NCI-H345 (cell line): Measurements from ENCODE around the gene CSF1R.

Experiments used
- DNase-seq: peaks from one replicate; lab custom pipeline; 2025; lab: John Stamatoyannopoulos, UW

Gene CSF1R

DNA sequence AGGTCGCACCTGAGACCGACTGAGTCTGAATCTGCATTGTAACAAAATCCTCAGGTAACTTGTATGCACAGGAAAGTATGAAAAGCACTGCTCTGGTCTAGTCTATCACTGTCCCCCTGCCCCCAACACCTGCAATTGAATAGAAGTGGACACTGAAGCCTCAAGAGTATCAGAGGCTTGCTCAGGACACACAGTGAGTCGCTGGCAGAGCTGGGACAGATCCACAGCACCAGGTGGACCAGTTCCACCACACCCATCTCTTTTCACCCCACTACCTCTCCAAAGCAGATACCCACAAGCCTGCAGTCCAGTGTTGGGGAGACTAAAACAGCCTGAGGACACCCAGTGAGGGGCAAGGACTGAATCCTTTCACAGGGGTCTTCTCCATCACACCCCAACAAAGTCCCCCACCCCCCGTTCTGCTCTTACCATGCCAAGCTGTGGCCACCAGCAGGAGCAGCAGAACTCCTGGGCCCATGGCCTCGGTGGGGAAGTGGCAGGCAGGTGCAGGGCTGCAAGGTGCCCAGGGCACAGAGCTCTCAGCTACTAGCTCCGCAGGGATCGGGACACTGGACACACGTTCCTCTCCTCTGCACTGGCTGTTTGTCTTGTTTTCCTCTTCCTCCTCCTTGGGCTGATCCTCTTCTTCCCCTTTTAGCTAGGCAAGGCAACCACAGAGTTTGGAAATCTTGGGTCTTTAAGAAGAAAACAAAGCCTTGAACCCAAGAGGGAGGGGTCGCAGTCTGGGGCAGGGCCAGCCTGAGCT lies at the start of gene CSF1R:
Gene CSF1R (minus strand): TSS at position 605 of the 766 bp plus-strand sequence. CDS start 127 bp downstream, at position 478.
- DNase-seq, result no peak

DNA sequence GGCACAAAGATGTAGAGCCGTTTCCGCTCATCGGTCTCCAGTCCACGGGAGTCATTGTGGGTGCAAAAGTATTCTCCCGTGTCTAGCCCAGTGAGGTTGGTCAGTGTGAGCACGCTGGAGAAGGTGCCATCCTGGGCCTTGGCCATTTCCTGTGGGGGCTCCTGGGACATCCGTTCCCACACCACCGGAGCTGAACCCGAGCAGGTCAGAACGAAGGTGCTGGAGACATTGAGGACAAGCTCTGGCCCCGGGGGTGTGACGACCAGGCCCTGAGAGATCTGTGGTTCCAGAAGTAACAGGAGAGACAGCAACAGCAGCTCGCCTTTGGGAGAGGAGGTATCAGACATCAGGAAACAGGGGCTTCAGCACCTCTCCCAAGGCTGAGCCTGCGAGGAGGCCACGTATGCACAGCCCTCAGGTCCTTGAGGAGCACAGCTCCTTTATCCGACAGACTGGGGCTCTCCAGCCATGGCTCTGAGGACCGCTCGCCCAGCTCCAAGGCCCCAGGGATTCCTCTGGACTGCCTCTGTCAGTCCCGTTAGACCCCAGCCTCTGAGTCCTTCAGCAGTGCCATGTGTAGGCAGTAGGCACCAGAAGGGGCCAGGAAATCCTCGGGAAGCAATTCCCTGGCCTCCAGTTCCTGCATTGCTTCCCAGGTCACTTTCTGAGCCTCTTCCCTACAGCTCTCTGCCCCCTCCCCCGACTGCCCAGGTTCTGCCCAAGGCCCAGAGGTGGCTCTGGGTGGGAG lies 49.4 kb upstream of the CSF1R start:
- DNase-seq, result no peak

DNA sequence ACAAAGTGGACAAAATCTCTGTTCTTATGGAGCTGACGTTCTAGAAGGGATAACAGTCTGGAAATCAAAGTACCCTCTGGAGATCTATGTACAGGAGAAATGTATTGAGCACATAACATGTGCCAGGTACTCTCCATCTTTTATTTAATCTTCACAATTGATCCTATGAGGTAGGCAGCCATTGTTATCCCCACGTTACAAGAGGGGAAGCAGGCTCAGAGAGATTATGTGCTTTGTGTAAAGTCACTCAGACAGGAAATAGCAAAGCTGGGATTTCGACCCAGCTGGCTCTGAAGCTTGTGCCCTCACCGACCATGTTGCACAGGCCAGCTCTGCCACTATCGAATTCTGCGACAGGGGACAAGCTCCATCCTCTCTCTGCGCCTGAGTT lies 47.8 kb upstream of the CSF1R start:
- no peak for DNase-seq

DNA sequence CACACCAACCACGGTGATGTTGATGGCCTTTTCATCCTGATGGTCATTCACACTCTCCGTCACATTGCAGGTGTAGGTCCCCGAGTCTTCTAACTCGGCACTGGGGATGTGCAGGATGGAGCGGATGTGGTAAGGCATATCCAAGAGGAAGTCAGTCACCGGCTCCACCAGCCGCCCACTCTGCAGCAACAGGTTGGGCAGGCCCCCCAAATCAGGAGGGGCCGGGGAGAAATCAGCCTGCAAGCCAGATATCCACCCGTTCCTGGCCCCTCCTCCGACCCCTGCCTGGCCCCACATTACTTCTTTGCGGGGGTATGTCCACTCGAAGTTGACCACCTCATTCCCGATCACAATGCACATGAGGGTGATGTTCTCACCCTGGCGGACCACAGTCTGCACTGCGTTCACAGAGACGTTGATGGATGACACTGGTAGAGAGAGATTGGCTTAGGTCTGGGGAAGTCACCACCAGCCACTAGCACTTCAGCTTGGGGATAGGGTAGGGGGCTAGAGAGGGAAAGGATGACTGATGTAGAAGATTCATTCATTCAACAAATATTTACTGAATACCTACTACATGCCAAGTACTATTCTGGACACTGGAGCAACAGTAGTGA lies 47.3 kb upstream of the CSF1R start:
- no peak for DNase-seq

DNA sequence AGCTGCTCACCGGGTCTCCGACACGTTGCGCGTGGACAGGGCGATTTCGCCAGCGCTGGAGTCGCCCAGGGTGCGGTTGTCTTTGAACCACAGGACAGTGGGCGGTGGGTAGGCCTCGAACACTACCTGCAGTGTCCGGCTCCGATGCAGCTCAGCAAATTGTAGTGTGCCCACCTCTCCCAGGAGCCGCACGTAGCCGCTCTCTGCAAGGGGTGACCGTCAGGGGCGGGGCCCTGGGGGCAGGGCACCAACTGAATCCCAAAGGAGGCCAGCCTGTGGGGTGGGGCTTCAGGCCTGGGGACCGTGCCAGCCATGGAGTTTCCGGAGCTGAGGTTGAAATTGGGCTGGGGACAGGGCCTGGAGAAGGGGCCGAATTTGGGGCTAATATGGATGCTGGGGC lies 46.4 kb upstream of the CSF1R start:
- no peak for DNase-seq

DNA sequence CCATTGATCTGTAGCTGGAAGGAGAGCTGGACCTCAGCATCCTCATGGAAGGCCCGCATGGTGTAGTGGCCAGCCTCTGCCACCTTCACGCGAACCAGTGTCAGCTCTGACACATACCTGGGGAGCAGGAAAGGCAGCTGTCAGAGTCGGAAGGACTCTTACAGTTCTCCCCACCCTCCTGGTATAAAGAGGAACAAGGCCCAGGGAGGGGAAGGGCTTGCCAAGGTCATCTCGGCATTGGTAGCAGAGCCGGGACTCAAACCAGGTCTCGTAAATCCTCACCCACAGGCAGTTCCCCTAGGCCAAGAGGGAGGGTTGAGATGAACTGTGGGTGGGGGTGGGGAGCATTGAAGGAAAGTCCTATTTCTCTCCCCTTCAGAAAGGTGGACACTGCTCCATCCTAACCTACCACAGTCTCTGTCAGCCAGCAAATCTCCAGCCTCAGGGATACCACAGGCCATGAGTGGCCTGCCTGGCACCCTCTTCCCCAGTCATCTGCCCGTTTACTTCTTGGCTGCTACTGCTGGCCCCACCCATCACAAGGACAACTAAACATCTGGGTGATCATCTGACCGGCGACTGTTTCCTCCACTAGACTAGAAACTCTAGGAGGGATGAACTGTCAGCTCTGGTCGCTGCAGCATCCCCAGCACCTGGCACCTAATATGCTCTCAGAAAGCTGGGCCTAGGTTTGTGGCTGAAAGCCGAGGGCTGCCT lies 45.8 kb upstream of the CSF1R start:
- DNase-seq, result no peak

DNA sequence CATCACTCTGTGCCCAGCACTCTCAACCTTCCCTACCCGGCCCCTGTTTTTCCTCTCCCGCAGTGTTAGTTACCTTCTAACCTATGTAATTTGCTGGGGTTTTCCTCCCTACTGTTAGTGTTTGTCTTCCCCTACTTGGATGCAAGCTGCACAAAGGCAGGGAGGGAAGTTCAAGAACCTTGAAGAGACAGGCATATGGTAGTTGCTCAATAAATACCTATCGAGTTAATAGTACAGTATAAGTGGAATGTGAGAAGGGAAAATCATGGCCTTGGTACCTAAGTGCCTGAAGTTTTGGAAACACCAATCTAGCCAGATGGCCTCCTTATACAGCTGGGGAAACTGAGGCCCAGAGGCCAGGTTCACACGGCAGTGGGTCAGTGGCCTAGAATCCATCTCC lies 45.1 kb upstream of the CSF1R start:
- no peak for DNase-seq

DNA sequence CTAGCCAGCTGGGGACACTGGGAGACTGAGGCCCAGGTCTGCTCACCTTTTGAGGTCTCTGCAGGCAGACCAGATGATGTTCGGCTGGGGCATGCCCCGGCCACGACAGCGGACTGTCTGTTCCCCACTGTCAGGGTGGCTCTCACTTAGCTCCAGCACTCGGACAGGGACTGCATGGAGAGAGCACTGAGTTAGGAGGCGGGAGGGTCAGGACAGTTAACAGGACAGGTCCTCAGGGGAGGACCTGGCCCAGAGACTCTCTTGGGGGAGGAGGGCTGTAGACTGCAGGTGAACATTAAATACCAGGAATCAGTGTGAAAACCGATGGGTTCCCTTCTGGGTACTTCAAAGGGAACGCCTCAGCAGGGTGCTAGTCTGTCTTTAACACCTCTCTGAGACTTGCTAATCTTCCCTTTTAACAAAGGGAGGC lies 44.2 kb upstream of the CSF1R start:
- DNase-seq, result no peak

DNA sequence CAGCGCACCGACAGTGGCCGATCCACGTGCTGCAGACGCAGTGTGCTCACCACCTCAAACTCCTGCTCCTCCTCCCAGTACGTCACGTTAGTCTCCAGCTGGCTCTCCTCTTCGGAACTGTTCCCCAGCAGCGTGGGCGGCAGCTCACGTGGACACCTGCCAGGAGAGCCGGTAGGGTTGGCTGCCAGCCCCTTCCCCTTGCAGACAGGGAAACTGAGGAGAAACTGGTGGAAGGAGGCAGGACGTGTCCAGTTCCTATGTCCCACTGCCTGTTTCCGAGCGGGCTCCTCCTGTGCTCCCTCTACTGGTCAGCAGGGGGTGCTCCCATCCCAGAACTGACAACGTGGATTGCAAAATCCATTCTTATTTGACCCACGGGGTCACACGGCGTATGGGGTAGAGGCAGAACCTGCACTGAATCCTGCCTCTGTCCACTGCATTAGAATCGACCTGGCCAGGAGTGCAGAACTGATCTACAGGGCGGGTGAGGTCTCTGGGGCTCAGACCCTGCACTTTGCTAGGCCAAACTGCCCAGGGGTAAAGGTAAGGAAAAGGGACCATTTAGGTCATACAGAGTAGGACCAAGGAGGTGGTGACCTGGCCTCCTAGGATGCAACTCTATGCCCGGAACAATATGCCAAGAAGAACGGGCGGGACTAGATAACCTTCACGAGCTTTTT lies 43.6 kb upstream of the CSF1R start:
- DNase-seq, result peak; percentile 15

DNA sequence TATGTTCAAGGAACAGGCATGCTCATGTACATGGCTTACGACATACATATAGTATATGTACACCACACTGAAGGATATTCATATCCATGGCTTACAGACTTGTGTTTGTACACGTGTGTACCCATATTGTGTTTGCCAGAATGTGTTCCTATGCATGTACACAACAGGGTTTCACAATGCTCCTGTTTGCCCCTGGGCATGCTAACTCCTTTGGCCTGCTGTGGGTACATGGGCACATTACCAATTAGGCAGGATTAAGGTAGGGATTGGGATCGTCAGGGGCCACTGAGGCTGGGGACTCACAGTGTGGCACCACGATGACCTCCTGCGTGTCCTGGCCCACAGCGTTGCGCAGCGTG lies 43.1 kb upstream of the CSF1R start:
- no peak for DNase-seq

DNA sequence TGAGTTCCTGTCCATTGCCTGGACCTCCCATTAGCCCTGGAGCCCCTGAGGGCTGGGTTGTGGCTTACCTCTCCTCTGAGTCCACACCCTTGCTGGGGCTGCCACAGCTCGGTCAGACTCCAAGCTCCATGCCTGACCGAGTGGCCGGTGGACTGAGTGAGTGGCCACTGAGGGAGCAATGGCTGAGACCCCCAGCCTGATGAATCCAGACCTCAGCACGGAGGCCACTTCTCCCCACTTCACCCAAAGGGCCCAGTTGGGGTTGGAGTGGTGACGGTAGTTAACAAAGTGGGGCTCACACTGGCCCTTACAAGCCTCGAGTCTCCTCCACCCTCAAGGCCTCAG lies 40.5 kb upstream of the CSF1R start:
- no peak for DNase-seq

DNA sequence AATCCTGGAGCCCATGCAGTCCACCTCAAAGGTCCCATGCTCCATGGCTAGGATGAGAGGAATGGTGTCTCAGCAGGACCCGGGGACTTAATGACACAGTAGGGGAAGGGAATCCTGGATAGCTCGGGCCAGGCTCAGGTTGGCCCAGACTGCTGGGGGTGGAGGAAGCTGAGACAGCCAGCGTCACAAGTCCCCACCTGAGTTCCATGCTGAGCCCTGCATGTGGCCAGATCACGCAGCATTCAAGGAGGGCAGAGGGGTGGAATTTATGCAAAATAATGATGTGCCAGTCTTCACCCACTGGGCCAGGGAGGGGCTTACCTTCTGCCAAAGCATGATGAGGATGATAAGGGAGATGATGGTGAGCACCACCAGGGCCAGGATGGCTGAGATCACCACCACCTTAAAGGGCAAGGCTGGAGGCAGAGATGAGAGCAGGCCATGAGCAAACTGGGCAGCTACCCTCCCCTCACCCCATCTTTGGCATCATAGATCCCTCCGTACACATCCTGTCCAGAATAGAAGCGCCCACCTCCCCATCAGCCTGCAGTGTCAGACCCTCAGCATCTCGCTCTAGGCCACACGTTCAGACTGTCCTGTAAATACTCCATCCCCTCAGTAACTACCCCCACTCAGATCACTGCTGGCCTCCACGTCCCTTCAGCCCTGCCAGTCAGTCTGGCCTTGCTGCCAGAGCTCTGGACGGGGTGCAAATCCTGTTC lies 40.0 kb upstream of the CSF1R start:
- DNase-seq, result no peak

DNA sequence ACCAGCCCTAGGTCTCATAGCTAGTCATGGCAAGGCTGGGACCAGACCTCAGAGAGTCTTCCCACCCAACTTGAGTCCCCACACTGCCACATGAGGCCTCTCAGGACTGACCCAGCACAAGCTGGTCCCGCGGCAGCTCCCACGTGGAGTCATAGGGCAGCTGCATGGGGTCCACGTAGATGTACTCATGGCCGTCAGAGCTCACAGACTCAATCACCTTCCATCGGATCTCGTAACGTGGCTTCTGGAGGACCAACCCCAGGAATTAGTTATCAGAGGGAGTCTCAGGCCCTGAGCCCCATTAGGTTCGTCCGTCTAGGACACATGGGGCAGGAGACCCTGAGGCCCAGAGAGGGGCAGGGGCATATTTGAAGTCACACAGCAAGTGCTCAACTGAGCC lies 39.0 kb upstream of the CSF1R start:
- DNase-seq, result no peak

DNA sequence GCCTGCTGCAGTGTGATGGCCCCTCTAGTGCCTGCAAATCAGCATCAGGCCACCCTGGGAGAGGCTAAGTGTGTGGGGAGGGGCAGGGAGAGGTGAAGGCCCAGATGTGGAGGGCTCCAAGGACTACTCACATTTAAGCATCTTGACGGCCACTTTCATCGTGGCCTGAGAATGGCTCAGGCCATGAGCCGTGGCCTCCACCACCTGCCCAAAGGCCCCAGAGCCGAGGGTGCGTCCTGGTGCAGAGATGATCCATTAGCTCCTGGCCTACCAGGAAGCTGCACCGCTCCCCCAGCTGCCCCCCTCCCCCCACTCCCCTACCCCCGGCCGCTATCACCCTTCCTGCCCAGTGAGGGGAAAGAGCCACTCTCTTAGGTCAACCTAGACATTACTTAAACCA lies 38.2 kb upstream of the CSF1R start:
- no peak for DNase-seq

DNA sequence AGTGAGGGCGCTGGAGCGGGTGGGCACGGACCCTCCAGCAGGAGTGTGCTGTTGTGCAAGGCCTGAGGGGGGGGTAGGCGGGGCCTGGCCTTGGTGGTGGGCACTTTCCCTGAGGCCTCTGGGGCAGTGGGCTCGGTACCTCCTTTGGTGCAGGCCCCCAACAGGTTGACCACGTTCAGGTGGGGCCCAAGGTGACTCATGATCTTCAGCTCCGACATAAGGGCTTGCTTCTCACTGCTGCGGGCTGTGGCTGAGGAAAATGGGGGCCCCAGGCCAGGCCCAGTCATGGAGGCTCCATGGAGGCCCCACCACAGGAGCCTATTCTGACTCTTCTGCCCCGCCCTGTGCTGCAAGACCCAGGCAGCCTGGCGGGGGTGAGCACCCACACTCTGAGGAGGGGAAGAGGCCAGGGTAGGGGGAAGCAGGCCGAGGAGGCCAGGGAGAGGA lies 37.8 kb upstream of the CSF1R start:
- DNase-seq, result no peak

DNA sequence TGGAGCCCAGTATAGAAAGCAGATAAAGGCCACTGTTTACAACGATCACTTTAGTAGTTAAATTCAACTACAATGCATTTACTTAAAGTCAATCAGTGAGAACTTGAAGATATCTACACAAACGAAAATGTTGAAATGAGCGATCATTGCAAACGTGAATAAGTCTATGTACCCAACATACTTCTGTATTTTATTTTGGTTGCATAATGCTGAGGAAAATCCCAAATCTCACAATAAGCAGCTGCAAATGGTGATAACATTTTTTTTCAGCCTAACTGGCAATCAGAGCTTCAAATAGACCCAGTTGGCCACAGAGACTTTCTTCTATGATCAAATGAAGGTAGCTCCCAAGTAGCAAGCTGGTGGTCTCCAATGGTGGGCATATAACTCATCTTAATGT lies 37.2 kb upstream of the CSF1R start:
- DNase-seq, result no peak

DNA sequence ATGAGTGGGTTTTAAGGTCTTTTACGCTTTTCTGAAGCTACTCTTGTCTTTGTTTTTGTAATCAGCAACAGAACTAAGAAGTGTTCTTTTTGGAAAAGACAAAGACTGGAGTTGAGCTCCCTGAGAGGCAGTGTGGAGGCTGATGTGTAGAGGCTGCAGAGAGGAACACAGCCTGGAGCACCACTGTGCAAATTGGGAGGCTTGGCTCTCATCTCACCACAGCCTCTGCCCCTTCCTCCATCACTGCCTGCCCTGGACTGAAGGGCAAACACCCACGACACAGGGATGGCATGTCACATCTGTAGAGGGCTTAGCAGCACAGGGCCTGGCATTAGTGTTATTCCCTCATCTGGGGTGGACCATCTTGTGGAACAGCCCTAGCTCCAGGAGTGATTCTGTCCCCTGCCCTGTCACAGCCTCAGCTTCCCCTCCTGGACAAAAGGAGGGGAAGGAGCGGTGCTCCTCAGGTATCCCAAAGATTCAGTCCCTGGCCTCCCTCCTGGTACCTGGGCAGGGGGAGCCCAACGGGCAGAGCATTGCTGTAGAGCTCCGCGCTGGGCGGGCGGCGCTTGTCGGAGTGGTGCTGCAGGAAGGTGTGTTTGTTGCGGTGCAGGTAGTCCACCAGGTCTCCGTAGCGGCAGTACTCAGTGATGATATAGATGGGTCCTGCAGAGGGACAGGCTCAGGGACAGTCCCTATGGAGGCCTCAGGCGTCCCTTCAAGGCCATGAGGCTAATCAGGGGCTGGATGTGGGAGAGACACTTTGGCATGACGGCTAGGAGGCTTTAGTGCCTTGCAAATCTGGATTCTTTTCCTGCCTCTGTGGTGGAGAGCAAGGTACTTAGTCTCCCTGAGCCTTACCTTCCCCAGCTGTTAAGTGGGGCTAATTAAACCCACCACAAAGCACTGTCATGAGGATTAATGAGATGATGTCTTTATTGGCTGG lies 36.5 kb upstream of the CSF1R start:
- no peak for DNase-seq

DNA sequence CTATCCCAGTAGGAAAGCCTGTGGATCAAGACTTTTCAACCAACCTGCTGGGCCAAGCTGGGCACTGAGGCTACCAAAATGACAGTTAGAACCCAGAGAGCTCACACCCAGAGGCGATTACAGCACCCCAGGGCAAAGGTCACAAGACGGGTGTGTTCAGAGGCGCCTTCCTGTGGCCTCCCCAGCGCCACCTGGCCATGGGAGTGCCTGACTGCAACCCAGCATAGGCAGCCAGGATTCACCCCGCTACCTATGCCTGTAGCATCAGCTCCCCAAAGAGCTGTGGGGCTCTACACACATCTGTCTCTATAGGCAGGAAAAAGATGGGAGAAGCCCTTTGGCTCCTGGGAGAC lies 35.8 kb upstream of the CSF1R start:
- DNase-seq, result no peak

DNA sequence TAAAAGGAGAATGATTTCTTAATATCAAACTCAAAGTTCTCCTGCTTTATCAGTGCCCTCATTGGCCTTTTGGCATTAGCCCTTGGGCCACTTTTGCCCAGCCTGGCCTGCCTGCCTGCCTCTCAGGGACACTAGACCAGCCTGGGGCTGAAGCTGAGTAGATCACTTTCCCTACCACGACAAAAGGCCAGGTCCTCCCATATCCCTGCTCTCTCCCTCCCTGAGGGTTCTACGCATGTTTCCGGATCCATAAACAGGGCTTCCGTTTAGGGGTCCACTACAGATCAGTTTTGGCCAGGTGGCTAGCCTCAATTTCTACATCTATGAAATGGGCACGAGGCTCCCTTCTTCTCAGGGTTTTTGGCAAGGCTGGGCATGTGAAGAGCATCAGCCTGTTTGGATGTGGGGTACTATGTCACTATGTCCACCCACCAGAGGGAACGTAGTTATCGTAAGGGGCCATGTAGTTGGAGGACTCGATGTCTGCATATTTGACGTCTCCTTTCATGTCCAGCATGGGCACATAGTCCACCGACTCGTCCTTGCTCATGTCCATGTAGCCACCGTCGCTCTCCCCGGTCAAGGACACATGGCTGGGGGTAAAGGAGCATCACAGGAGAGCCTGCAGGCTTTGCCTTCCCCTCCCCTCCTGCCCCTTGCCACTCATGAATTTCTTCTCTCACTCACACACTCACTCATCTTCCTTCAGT lies 35.2 kb upstream of the CSF1R start:
- DNase-seq, result no peak
